ENCODE measurements around the gene FGA.

FGA gene

DNA sequence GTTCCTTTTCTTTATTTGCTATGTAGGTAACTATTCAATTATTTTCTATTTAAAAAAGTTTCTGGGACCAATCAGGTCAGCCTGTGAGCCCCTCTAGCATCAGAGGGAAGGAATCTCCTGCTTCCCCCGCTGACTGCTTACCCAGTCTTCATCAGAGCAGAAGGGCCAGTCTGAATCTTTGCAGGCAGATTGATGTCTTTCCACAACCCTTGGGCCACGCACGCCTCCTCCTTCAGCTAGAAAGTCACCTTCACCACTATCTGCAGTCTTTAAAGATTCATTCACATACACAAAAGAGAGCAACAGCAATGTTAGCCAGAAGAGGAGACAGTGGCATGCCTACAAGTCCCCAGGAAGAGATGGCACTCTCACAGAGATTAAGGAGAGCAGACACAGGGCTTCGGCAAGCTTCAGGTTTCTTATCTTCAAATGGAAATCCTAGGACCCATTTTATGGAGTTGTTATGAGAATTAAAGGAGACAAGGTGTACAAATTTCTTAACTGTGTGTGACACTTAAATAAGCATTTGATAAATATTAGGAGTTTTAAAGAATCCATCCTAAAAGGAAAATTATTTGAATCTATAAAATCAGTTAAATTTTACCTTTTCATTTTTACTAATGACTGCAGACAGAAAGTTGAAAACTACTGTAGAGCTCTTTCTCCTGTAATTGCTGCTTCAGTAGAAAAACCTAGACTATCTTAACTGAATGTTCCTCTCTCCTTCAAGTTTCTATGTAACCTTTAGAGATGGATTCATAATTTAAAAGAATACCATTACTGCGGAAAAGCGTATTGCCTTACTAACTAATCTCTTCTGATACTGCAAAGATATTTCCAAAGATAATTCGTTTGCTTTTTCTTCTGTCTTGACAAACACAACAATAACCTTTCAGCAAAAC, 995 bp downstream of the FGA start:
- TF ChIP-seq, protein P1, sequence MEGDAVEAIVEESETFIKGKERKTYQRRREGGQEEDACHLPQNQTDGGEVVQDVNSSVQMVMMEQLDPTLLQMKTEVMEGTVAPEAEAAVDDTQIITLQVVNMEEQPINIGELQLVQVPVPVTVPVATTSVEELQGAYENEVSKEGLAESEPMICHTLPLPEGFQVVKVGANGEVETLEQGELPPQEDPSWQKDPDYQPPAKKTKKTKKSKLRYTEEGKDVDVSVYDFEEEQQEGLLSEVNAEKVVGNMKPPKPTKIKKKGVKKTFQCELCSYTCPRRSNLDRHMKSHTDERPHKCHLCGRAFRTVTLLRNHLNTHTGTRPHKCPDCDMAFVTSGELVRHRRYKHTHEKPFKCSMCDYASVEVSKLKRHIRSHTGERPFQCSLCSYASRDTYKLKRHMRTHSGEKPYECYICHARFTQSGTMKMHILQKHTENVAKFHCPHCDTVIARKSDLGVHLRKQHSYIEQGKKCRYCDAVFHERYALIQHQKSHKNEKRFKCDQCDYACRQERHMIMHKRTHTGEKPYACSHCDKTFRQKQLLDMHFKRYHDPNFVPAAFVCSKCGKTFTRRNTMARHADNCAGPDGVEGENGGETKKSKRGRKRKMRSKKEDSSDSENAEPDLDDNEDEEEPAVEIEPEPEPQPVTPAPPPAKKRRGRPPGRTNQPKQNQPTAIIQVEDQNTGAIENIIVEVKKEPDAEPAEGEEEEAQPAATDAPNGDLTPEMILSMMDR (IDR thresholded peaks at IDR 0.05; ENCODE audit: low read depth, low read length), result no peak
- no peak overlapping the region for H3K4me3 ChIP-seq (replicated peaks in 1 of 2; ENCODE audit: low read depth in 2 of 2, low read length in 2 of 2)
- DNase-seq (ENCODE audit: low read depth in 2 of 2), result no peak

DNA sequence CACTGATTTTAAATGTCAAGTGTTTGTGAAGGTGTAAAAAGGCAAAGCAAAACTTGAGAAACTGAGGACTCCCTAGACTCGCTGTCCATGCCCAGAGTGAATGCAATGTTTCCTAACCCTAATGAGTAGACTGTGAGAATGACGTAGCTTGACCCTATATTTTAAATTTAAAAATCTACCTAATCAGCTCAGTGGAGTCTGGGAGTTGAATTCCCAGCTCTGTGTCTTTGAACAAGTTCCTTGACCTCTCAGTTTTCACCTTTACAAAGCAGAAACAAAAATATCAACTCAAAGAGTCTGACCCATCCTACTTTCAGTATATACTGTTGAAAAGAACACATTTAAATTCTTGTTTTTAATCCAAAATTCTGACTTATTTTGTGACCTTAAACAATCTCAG, 2.3 kb downstream of the FGA start:
- no peak overlapping the region for H3K4me3 ChIP-seq (replicated peaks in 1 of 2; ENCODE audit: low read depth in 2 of 2, low read length in 2 of 2)
- TF ChIP-seq, protein P1 (IDR thresholded peaks at IDR 0.05; ENCODE audit: low read depth, low read length), result no peak
- no peak for DNase-seq (ENCODE audit: low read depth in 2 of 2)

DNA sequence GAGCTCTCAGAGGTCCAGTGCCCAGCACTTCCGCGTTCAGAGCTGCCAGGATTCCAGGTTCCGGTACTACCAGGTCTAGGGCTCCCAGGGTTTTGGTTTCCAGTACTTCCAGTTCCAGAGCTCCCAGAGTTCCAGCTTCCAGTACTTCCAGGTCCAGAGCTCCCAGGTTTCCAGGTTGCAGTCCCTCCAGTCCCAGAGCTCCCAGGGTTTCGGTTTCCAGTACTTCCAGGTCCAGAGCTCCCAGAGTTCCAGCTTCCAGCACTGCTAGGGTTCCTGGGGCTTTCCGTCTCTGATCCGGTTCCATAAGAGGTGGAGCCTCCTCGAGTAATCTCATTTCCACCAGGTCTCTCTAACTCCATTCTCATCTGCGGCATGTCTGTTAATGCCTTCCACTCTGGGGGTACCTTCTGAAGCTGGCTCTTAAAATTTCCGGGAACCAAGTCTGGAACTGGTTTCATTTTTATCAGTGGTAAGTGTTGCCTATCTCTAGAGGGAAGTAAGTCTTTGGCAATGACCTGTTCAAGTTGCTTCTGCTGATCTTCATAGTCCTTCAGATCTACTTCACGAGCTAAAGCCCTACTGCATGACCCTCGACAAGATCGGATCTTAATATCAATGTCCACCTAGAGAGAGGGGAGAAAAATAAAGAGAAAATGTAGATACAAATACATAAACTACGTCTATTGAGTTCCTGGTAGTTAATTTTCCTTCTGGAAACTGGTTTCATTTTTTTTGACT, 4.1 kb downstream of the FGA start:
- no peak overlapping the region for H3K4me3 ChIP-seq (replicated peaks in 1 of 2; ENCODE audit: low read depth in 2 of 2, low read length in 2 of 2)
- DNase-seq (ENCODE audit: low read depth in 2 of 2), result no peak
- TF ChIP-seq, protein P1 (IDR thresholded peaks at IDR 0.05; ENCODE audit: low read depth, low read length), result no peak

DNA sequence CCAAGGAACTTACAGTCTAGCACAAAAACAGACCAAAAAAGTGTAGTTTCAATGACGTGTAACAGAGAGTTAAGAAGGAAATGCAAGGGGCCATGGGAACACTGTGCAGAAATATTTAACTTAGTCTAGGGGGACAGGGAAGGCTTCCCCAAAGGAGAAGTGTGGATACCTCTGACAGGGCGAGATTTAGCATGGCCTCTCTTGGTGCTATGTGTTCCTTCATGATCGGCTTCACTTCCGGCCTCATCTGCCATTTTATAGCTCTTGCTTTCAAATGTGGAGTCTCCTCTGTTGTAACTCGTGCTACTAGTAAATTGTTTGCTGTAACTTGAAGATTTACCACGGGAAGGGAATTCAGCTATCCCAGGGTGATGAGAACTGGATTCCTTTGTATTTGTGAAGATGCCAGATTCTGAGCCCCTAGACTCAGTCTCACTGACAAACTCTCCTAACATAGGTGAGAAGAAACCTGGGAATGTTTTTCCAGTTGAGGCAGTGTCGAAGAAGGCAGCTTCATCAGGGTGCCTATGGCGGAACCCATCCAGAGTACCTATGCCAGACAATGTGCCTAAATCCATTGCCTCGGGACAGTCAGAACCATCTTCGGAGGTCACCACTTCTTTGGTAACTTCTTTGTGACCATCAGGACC, 5.0 kb downstream of the FGA start:
- TF ChIP-seq, protein P1 (IDR thresholded peaks at IDR 0.05; ENCODE audit: low read depth, low read length), result no peak
- H3K4me3 ChIP-seq (replicated peaks in 1 of 2; ENCODE audit: low read depth in 2 of 2, low read length in 2 of 2), result no peak overlapping the region
- no peak for DNase-seq (ENCODE audit: low read depth in 2 of 2)

DNA sequence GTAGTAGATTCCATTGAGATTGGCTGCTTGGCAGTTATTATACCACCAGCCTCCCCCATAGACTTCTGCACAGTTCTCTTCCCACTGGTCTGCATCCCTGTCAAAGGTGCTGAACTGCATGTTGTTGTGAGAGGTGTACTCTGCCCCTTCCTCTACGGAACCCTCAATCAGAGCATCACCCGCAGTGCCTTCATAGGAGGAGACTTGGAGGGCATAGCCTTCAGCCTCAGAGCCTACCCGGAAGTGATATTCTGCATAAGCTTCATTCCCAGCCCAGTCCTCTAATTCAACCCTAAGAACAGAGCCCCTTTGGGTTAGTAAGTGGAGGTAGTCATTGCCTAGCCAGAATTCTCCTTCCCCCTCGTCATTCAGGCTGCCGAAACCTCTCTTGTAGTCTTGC, 6.3 kb downstream of the FGA start:
- DNase-seq (ENCODE audit: low read depth in 2 of 2), result no peak
- TF ChIP-seq, protein P1 (IDR thresholded peaks at IDR 0.05; ENCODE audit: low read depth, low read length), result no peak
- H3K4me3 ChIP-seq (replicated peaks in 1 of 2; ENCODE audit: low read depth in 2 of 2, low read length in 2 of 2), result no peak overlapping the region

DNA sequence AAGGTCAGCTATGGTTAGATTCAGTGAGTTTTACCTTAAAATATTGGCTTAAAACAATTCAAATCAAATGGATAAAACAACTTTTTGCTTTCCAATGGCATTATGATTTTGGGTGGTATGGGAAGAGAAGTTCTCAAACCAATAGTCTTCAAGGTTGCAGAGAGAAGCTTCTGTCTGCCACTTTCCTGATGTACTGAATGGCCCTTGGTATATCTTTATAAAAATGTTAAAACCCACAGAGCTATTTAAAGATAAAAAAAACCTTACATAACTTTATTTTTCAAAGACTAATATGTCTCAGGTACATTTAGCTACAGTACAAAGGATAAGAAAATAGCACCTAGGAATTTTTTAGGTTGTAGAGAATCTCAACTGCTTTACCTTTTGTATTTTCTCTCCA, 6.9 kb downstream of the FGA start:
- DNase-seq (ENCODE audit: low read depth in 2 of 2), result no peak
- TF ChIP-seq, protein P1 (IDR thresholded peaks at IDR 0.05; ENCODE audit: low read depth, low read length), result no peak
- H3K4me3 ChIP-seq (replicated peaks in 1 of 2; ENCODE audit: low read depth in 2 of 2, low read length in 2 of 2), result no peak overlapping the region
